ENCODE data around the gene KIAA0825. TPM values are rescaled to one million over a fixed set of nuclear protein-coding genes. Genes with fewer than 3 reads are reported as not detected.

KIAA0825 gene
- total RNA-seq, 1 experiment from 2014 or later, result 1.6 TPM

GRCh38 chr5:94544875-94545547 lies 73.4 kb downstream of the KIAA0825 start:
- BruUV-seq (replicated peaks), result no TSS peak

GRCh38 chr5:94544031-94544650 lies 74.3 kb downstream of the KIAA0825 start:
- Histone ChIP-seq H3K27ac (ENCODE audit: low read length) (no peak overlapping the region), H3K36me3 (ENCODE audit: control insufficient read depth, insufficient read depth, low read length) (no peaks in the 10 kb centered on the region), H3K4me1 (ENCODE audit: control insufficient read depth, insufficient read depth, low read length) (no peaks in the 10 kb centered on the region), H3K9me3 (ENCODE audit: control insufficient read depth, insufficient read depth, low read depth, low read length) (peaks cover 16% of the 10 kb centered on the region; the same call in 1 of the 2 replicates), H3K27me3 (ENCODE audit: control insufficient read depth, insufficient read depth, low read length) (no peaks in the 10 kb centered on the region), H3K4me3 (ENCODE audit: low read depth in 2 of 2, low read length in 2 of 2) (no peak overlapping the region)
- BruUV-seq (replicated peaks), result no TSS peak
- CTCF ChIA-PET, result no interaction called here
- intact Hi-C loops (cut with micrococcal nuclease; ENCODE audit: unreplicated experiment), result no loop called here
- in situ Hi-C loops (cut with HindIII; ENCODE audit: low pct_unique_long_range_greater_than_20kb, low sequenced_read_pairs), result no loop called here
- POLR2A ChIA-PET, result no interaction called here
- no peak for DNase-seq (ENCODE audit: low read depth, low spot score)
- ATAC-seq, result no peak
- no peak for TF ChIP-seq TCF7L2 (IDR thresholded peaks at IDR 0.05; ENCODE audit: low read depth, low read length)
- TF ChIP-seq POLR2AphosphoS5 (IDR thresholded peaks at IDR 0.05; ENCODE audit: low read depth, low read length), result no peak
- TF ChIP-seq REST (IDR thresholded peaks at IDR 0.05; ENCODE audit: insufficient read depth in 1 of 2, low read depth in 2 of 2, low read length in 1 of 2), result no peak
- TF ChIP-seq SIN3A (IDR thresholded peaks at IDR 0.05; ENCODE audit: borderline replicate concordance, insufficient read depth, low read depth, low read length), result no peak
- TF ChIP-seq CTCF (IDR thresholded peaks at IDR 0.05), result no peak

More at GRCh38 chr5:94544875-94545547, 73.4 kb downstream of the KIAA0825 start:
- H3K4me1 ChIP-seq (ENCODE audit: control insufficient read depth, insufficient read depth, low read length), result no peaks in the 10 kb centered on the region
- ATAC-seq (no peak), DNase-seq (ENCODE audit: low read depth, low spot score) (no peak)
- POLR2A ChIA-PET, result no interaction called here
- intact Hi-C loops (cut with micrococcal nuclease; ENCODE audit: unreplicated experiment), result no loop called here
- H3K36me3 ChIP-seq (ENCODE audit: control insufficient read depth, insufficient read depth, low read length), result no peaks in the 10 kb centered on the region
- peaks cover 16% of the 10 kb centered on the region; the same call in 1 of the 2 replicates for H3K9me3 ChIP-seq (ENCODE audit: control insufficient read depth, insufficient read depth, low read depth, low read length)
- no peaks in the 10 kb centered on the region for H3K27me3 ChIP-seq (ENCODE audit: control insufficient read depth, insufficient read depth, low read length)
- H3K27ac ChIP-seq (ENCODE audit: low read length), result no peak overlapping the region
- in situ Hi-C loops (cut with HindIII; ENCODE audit: low pct_unique_long_range_greater_than_20kb, low sequenced_read_pairs), result no loop called here
- no peak for TF ChIP-seq REST (IDR thresholded peaks at IDR 0.05; ENCODE audit: insufficient read depth in 1 of 2, low read depth in 2 of 2, low read length in 1 of 2)
- TF ChIP-seq SIN3A (IDR thresholded peaks at IDR 0.05; ENCODE audit: borderline replicate concordance, insufficient read depth, low read depth, low read length), result no peak
- no peak for TF ChIP-seq POLR2AphosphoS5 (IDR thresholded peaks at IDR 0.05; ENCODE audit: low read depth, low read length)
- TF ChIP-seq TCF7L2 (IDR thresholded peaks at IDR 0.05; ENCODE audit: low read depth, low read length), result no peak
- no peak for TF ChIP-seq CTCF (IDR thresholded peaks at IDR 0.05)
- CTCF ChIA-PET, result no interaction called here
- H3K4me3 ChIP-seq (ENCODE audit: low read depth in 2 of 2, low read length in 2 of 2), result no peak overlapping the region

Data from Panc1 (cell line).